K562 (cell line): Measurements from ENCODE around the gene LDLRAD3. TPM values are rescaled to one million over a fixed set of nuclear protein-coding genes. Genes with fewer than 3 reads are reported as not detected.

ENCODE experiments used
- ATF1 ChIP-seq, 2 experiments: fragments of 450-650 bp in 1 of 2; IDR thresholded peaks; 2 replicates each; pipeline ENCODE4 v1.6.1; 2016; ENCODE audit warnings: missing compliant biosample characterization in 1 of 2, missing genetic modification characterization in 1 of 2
- CCNT2 ChIP-seq: IDR thresholded peaks from 2 replicates; pipeline ENCODE4 v1.6.1; 2011; ENCODE audit warnings: borderline replicate concordance, low read depth, mild to moderate bottlenecking, moderate library complexity, mixed read lengths, low read length; ENCODE audit not compliant: insufficient read length; ENCODE audit errors: extremely low read depth
- DPF2 ChIP-seq: fragments of 450-650 bp; IDR thresholded peaks from 2 replicates; pipeline ENCODE4 v1.6.1; 2016
- FOXK1 ChIP-seq: sonication (generic); formaldehyde crosslinking; IDR thresholded peaks from 2 replicates; pipeline ENCODE4 v1.8.0; 2022; ENCODE audit warnings: missing genetic modification reagents, mild to moderate bottlenecking, borderline replicate concordance
- MEIS2 ChIP-seq: fragments of 450-650 bp; IDR thresholded peaks from 2 replicates; pipeline ENCODE4 v1.6.1; 2014; ENCODE audit warnings: mild to moderate bottlenecking; ENCODE audit not compliant: partially characterized antibody
- NR4A1 ChIP-seq, 2 experiments: fragments of 250-450 bp in 1 of 2; fragments of 450-650 bp in 1 of 2; sonication (Bioruptor Pico) in 1 of 2; IDR thresholded peaks; 2 replicates each; pipeline versions ENCODE4 v1.4.0 to v1.6.1; 2016 to 2020; ENCODE audit warnings: mild to moderate bottlenecking in 2 of 2, missing compliant biosample characterization in 1 of 2, missing genetic modification characterization in 1 of 2, moderate library complexity in 1 of 2
- RBBP5 ChIP-seq: fragments of 200-600 bp; sonication (generic); IDR thresholded peaks from 2 replicates; pipeline ENCODE4 v1.6.1; 2012; ENCODE audit warnings: borderline replicate concordance, mild to moderate bottlenecking, low read length, control low read depth, inconsistent platforms; ENCODE audit not compliant: insufficient read depth, poor library complexity, severe bottlenecking
- SETDB1 ChIP-seq: IDR thresholded peaks from one replicate; pipeline ENCODE4 v1.6.1; 2012; ENCODE audit warnings: low read length, control low read depth, inconsistent platforms
- ZNF224 ChIP-seq: sonication (generic); formaldehyde crosslinking; IDR thresholded peaks from 2 replicates; pipeline ENCODE4 v1.8.0; 2022; ENCODE audit warnings: mild to moderate bottlenecking, missing genetic modification reagents
- ZNF354B ChIP-seq: fragments of 250-450 bp; sonication (Bioruptor Pico); IDR thresholded peaks from 2 replicates; pipeline ENCODE4 v1.4.0; 2020
- ZNF57 ChIP-seq: fragments of 450-650 bp; formaldehyde crosslinking; IDR thresholded peaks from 2 replicates; pipeline ENCODE4 v1.4.0; 2020; ENCODE audit warnings: mild to moderate bottlenecking, moderate library complexity
- polyA plus RNA-seq, 8 experiments: library from polyadenylated mRNA; depleted of rRNA in 4 of 8; stranded (reverse) in 5 of 8; unstranded in 3 of 8; fragments of >200 nt; fragmentation: Nextera tagmentation in 2 of 8; fragmentation: Illumina TruSeq in 1 of 8; extraction: Ambion mirVana in 2 of 8; extraction: Trizol in 1 of 8; gene quantifications; 2 replicates each; pipeline versions ENCODE4 v1.2.1 to v1.2.3, GENCODE V29; 2011 to 2014; ENCODE audit warnings: inconsistent platforms in 1 of 8, missing spikeins in 1 of 8
- total RNA-seq, 7 experiments: library from RNA; depleted of rRNA in 6 of 7; stranded (reverse); fragments of >200 nt in 6 of 7; fragmentation: Illumina TruSeq in 2 of 7; extraction: Trizol in 2 of 7; gene quantifications; 2 replicates each; pipeline versions ENCODE4 v1.2.1 to v1.2.3, GENCODE V29; 2011 to 2021; ENCODE audit warnings: low replicate concordance in 1 of 7
- TF ChIP-seq, protein P1 (sequence below): fragments of 250-450 bp; sonication (Bioruptor Pico); IDR thresholded peaks from 2 replicates; pipeline ENCODE4 v1.5.0; 2020; ENCODE audit warnings: mild to moderate bottlenecking, borderline replicate concordance
- TF ChIP-seq, protein P2 (sequence below): fragments of 450-650 bp; IDR thresholded peaks from 2 replicates; pipeline ENCODE4 v1.6.1; 2017; ENCODE audit warnings: antibody characterized with exemption, mild to moderate bottlenecking
- TF ChIP-seq, protein P3 (sequence below), 2 experiments: fragments of 450-650 bp in 1 of 2; sonication (generic) in 1 of 2; formaldehyde crosslinking in 1 of 2; IDR thresholded peaks in 1 of 2; conservative IDR thresholded peaks in 1 of 2; 2 replicates each; pipeline versions ENCODE4 v1.6.1 to v1.8.1; 2016 to 2023; ENCODE audit warnings: mild to moderate bottlenecking in 2 of 2, moderate library complexity in 2 of 2, inconsistent platforms in 1 of 2, missing genetic modification reagents in 1 of 2
- TF ChIP-seq, protein P4 (sequence below): fragments of 450-650 bp; IDR thresholded peaks from one replicate; pipeline ENCODE4 v1.6.1; 2018; ENCODE audit warnings: mild to moderate bottlenecking, moderate library complexity; ENCODE audit not compliant: partially characterized antibody

The LDLRAD3 gene
- total and polyA plus RNA-seq, 9 of the 15 experiments (the other 6 are each of a cell fraction or from before 2014, with no cell fraction given), result 0.73 to 7.2 (median 3.5) TPM

DNA sequence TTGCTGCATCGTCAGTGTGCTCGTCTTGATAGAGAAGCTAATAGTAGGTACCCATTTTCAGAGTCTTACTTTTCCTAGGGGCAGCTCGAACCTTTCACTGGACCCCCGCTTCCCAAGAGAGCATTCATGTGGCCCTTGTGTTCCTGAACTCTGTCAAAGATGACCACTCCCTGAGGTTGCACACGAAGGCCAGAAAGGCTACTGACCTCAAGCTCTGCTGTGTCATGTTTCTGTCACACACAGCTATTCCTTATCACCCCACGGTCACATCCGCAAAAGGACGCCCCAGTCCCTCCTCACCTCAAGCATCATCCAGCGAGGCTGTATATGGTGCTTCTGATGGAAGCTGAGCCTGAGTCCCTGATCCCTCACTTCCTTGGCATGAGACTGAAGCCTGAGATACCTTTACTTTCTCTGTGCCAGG lies 171.5 kb downstream of the LDLRAD3 start (continued):
- TF ChIP-seq, protein P1, sequence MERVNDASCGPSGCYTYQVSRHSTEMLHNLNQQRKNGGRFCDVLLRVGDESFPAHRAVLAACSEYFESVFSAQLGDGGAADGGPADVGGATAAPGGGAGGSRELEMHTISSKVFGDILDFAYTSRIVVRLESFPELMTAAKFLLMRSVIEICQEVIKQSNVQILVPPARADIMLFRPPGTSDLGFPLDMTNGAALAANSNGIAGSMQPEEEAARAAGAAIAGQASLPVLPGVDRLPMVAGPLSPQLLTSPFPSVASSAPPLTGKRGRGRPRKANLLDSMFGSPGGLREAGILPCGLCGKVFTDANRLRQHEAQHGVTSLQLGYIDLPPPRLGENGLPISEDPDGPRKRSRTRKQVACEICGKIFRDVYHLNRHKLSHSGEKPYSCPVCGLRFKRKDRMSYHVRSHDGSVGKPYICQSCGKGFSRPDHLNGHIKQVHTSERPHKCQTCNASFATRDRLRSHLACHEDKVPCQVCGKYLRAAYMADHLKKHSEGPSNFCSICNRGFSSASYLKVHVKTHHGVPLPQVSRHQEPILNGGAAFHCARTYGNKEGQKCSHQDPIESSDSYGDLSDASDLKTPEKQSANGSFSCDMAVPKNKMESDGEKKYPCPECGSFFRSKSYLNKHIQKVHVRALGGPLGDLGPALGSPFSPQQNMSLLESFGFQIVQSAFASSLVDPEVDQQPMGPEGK (CRISPR knock-in tag), result no peak
- TF ChIP-seq NR4A1 (CRISPR knock-in tag; IDR thresholded peaks at IDR 0.05), result no peak
- 0 out of 2 replicates have a peak, but pooled peaks have one; percentile 53 for TF ChIP-seq NR4A1 (tag; IDR thresholded peaks at IDR 0.05)
- TF ChIP-seq CCNT2, result no peak
- no peak for TF ChIP-seq ZNF224 (CRISPR knock-in tag)
- no peak for TF ChIP-seq SETDB1
- TF ChIP-seq DPF2, result peak; percentile 82
- TF ChIP-seq ZNF354B, result no peak
- TF ChIP-seq, protein P2, sequence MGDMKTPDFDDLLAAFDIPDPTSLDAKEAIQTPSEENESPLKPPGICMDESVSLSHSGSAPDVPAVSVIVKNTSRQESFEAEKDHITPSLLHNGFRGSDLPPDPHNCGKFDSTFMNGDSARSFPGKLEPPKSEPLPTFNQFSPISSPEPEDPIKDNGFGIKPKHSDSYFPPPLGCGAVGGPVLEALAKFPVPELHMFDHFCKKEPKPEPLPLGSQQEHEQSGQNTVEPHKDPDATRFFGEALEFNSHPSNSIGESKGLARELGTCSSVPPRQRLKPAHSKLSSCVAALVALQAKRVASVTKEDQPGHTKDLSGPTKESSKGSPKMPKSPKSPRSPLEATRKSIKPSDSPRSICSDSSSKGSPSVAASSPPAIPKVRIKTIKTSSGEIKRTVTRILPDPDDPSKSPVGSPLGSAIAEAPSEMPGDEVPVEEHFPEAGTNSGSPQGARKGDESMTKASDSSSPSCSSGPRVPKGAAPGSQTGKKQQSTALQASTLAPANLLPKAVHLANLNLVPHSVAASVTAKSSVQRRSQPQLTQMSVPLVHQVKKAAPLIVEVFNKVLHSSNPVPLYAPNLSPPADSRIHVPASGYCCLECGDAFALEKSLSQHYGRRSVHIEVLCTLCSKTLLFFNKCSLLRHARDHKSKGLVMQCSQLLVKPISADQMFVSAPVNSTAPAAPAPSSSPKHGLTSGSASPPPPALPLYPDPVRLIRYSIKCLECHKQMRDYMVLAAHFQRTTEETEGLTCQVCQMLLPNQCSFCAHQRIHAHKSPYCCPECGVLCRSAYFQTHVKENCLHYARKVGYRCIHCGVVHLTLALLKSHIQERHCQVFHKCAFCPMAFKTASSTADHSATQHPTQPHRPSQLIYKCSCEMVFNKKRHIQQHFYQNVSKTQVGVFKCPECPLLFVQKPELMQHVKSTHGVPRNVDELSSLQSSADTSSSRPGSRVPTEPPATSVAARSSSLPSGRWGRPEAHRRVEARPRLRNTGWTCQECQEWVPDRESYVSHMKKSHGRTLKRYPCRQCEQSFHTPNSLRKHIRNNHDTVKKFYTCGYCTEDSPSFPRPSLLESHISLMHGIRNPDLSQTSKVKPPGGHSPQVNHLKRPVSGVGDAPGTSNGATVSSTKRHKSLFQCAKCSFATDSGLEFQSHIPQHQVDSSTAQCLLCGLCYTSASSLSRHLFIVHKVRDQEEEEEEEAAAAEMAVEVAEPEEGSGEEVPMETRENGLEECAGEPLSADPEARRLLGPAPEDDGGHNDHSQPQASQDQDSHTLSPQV, result peak; percentile 95
- no peak for TF ChIP-seq FOXK1 (CRISPR knock-in tag)
- peak; percentile 87 for TF ChIP-seq MEIS2
- TF ChIP-seq, protein P3, sequence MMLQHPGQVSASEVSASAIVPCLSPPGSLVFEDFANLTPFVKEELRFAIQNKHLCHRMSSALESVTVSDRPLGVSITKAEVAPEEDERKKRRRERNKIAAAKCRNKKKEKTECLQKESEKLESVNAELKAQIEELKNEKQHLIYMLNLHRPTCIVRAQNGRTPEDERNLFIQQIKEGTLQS (IDR thresholded peaks at IDR 0.05), result peak; percentile 51
- TF ChIP-seq, protein P3 (CRISPR knock-in tag; conservative IDR thresholded peaks at IDR 0.05), result no peak
- no peak for TF ChIP-seq RBBP5
- no peak for TF ChIP-seq ZNF57
- TF ChIP-seq ATF1 (CRISPR knock-in tag; IDR thresholded peaks at IDR 0.05), result no peak
- peak; percentile 79 for TF ChIP-seq ATF1 (tag; IDR thresholded peaks at IDR 0.05)
- TF ChIP-seq, protein P4, sequence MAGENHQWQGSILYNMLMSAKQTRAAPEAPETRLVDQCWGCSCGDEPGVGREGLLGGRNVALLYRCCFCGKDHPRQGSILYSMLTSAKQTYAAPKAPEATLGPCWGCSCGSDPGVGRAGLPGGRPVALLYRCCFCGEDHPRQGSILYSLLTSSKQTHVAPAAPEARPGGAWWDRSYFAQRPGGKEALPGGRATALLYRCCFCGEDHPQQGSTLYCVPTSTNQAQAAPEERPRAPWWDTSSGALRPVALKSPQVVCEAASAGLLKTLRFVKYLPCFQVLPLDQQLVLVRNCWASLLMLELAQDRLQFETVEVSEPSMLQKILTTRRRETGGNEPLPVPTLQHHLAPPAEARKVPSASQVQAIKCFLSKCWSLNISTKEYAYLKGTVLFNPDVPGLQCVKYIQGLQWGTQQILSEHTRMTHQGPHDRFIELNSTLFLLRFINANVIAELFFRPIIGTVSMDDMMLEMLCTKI, result no peak
